H9 (cell line): ENCODE results near the gene HAUS7. TPM values are rescaled to one million over a fixed set of nuclear protein-coding genes. Genes with fewer than 3 reads are reported as not detected.

Experiments
- DNase-seq: peaks from one replicate; pipeline ENCODE4 v3.0.0-alpha.2; 2017
- H2AFZ ChIP-seq: one replicate; pipeline ENCODE4 v1.6.1; 2013; ENCODE audit warnings: mild to moderate bottlenecking, low read length, control low read depth, moderate library complexity
- H2AK5ac ChIP-seq: 2 replicates; pipeline ENCODE4 v1.6.1; 2013; ENCODE audit warnings: low read length, control low read depth, mixed read lengths; ENCODE audit not compliant: insufficient read length
- H2BK120ac ChIP-seq: one replicate; pipeline ENCODE4 v1.6.1; 2013; ENCODE audit warnings: low read depth, mild to moderate bottlenecking, low read length, control low read depth, inconsistent platforms; ENCODE audit not compliant: poor library complexity, severe bottlenecking
- H2BK12ac ChIP-seq: 2 replicates; pipeline ENCODE4 v1.6.1; 2013; ENCODE audit warnings: low read length, control low read depth, mixed read lengths, low read depth; ENCODE audit not compliant: insufficient read length
- H2BK15ac ChIP-seq: 2 replicates; pipeline ENCODE4 v1.6.1; 2013; ENCODE audit warnings: low read depth, low read length, control low read depth
- H2BK20ac ChIP-seq: one replicate; pipeline ENCODE4 v1.6.1; 2013; ENCODE audit warnings: low read depth, mild to moderate bottlenecking, low read length, control low read depth, inconsistent platforms; ENCODE audit not compliant: poor library complexity, severe bottlenecking
- H2BK5ac ChIP-seq: 2 replicates; pipeline ENCODE4 v1.6.1; 2013; ENCODE audit warnings: low read length, control low read depth, mixed read lengths; ENCODE audit not compliant: insufficient read length
- H3K14ac ChIP-seq: 2 replicates; pipeline ENCODE4 v1.6.1; 2013; ENCODE audit warnings: low read length, control low read depth; ENCODE audit not compliant: insufficient read depth
- H3K18ac ChIP-seq: 2 replicates; pipeline ENCODE4 v1.6.1; 2013; ENCODE audit warnings: low read depth, mild to moderate bottlenecking, mixed read lengths, low read length, control low read depth; ENCODE audit not compliant: insufficient read length
- H3K23ac ChIP-seq: 2 replicates; pipeline ENCODE4 v1.6.1; 2013; ENCODE audit warnings: low read length, control low read depth, mixed read lengths, low read depth; ENCODE audit not compliant: insufficient read length
- H3K23me2 ChIP-seq: 2 replicates; pipeline ENCODE4 v1.6.1; 2013; ENCODE audit warnings: low read depth, mild to moderate bottlenecking, mixed read lengths, low read length, control low read depth; ENCODE audit not compliant: insufficient read length, poor library complexity, severe bottlenecking
- H3K27ac ChIP-seq: 2 replicates; pipeline ENCODE4 v1.5.1; 2013; ENCODE audit warnings: low read length, control low read depth, mixed read lengths, low read depth; ENCODE audit not compliant: insufficient read length
- H3K27me3 ChIP-seq: 2 replicates; pipeline ENCODE4 v1.6.1; 2013; ENCODE audit warnings: low read length, control low read depth, inconsistent platforms; ENCODE audit not compliant: insufficient read depth
- H3K4ac ChIP-seq: 2 replicates; pipeline ENCODE4 v1.6.1; 2013; ENCODE audit warnings: low read depth, mild to moderate bottlenecking, control low read depth, inconsistent platforms, low read length, moderate library complexity
- H3K4me1 ChIP-seq: 2 replicates; pipeline ENCODE4 v1.6.1; 2013; ENCODE audit warnings: low read length, control low read depth, inconsistent platforms; ENCODE audit not compliant: insufficient read depth
- H3K4me2 ChIP-seq: 2 replicates; pipeline ENCODE4 v1.6.1; 2013; ENCODE audit warnings: low read length, control low read depth, mixed read lengths; ENCODE audit not compliant: insufficient read length, insufficient read depth
- H3K56ac ChIP-seq: 2 replicates; pipeline ENCODE4 v1.6.1; 2013; ENCODE audit warnings: low read depth, mild to moderate bottlenecking, mixed read lengths, low read length, control low read depth; ENCODE audit not compliant: insufficient read length
- H3K79me1 ChIP-seq: 2 replicates; pipeline ENCODE4 v1.6.1; 2013; ENCODE audit warnings: low read depth, mild to moderate bottlenecking, moderate library complexity, low read length, control low read depth, inconsistent platforms; ENCODE audit not compliant: insufficient read depth, poor library complexity, severe bottlenecking
- H3K79me2 ChIP-seq: 2 replicates; pipeline ENCODE4 v1.6.1; 2013; ENCODE audit warnings: low read length, control low read depth, inconsistent platforms; ENCODE audit not compliant: insufficient read depth
- H3K9ac ChIP-seq: 2 replicates; pipeline ENCODE4 v1.6.1; 2013; ENCODE audit warnings: low read length, control low read depth, mixed read lengths; ENCODE audit not compliant: insufficient read length; ENCODE audit errors: extremely low read depth
- H3K9me3 ChIP-seq: one replicate; pipeline ENCODE4 v1.6.1; 2013; ENCODE audit warnings: low read depth, low read length, inconsistent platforms; ENCODE audit not compliant: control insufficient read depth
- H3T11ph ChIP-seq: one replicate; pipeline ENCODE4 v1.6.1; 2013; ENCODE audit warnings: mild to moderate bottlenecking, low read length, control low read depth, inconsistent platforms
- H4K20me1 ChIP-seq: one replicate; pipeline ENCODE4 v1.6.1; 2013; ENCODE audit not compliant: control insufficient read depth, insufficient read length, insufficient read depth
- H4K5ac ChIP-seq: 2 replicates; pipeline ENCODE4 v1.6.1; 2013; ENCODE audit warnings: low read depth, mild to moderate bottlenecking, mixed read lengths, low read length, control low read depth; ENCODE audit not compliant: insufficient read length
- H4K8ac ChIP-seq: replicated peaks from 2 replicates; pipeline ENCODE4 v1.6.1; 2013; ENCODE audit warnings: low read length, control low read depth, mixed read lengths, low read depth; ENCODE audit not compliant: insufficient read length
- H4K91ac ChIP-seq: 2 replicates; pipeline ENCODE4 v1.6.1; 2013; ENCODE audit warnings: low read depth, mild to moderate bottlenecking, moderate library complexity, mixed read lengths, low read length, control low read depth; ENCODE audit not compliant: insufficient read length
- H3K27ac Mint-ChIP-seq, 3 experiments: 2 replicates in 2 of 3; 3 replicates in 1 of 3; pipeline ENCODE4 v1.8.0; 2020 to 2021; ENCODE audit warnings: mixed read lengths in 3 of 3, mild to moderate bottlenecking in 1 of 3, moderate library complexity in 1 of 3
- H3K27me3 Mint-ChIP-seq: 2 replicates; pipeline ENCODE4 v1.8.0; 2021; ENCODE audit warnings: low read depth, mild to moderate bottlenecking, moderate library complexity, mixed read lengths
- H3K36me3 Mint-ChIP-seq, 3 experiments: 2 replicates in 2 of 3; 3 replicates in 1 of 3; pipeline ENCODE4 v1.8.0; 2020 to 2021; ENCODE audit warnings: low read depth in 3 of 3, mixed read lengths in 3 of 3; ENCODE audit not compliant: insufficient read depth in 1 of 3
- H3K4me1 Mint-ChIP-seq, 2 experiments: 2 replicates each; pipeline ENCODE4 v1.8.0; 2020; ENCODE audit warnings: mixed read lengths in 2 of 2
- H3K4me3 Mint-ChIP-seq, 2 experiments: 2 replicates in 1 of 2; 3 replicates in 1 of 2; pipeline ENCODE4 v1.8.0; 2020 to 2021; ENCODE audit warnings: mild to moderate bottlenecking in 2 of 2, mixed read lengths in 2 of 2, moderate library complexity in 1 of 2
- H3K9me3 Mint-ChIP-seq, 2 experiments: 2 replicates in 1 of 2; 3 replicates in 1 of 2; pipeline ENCODE4 v1.8.0; 2020; ENCODE audit warnings: mild to moderate bottlenecking in 2 of 2, mixed read lengths in 2 of 2, moderate library complexity in 1 of 2
- WGBS: extraction: QIAGEN DNeasy Blood & Tissue Kit; methylation state at CpG from one replicate; pipeline ENCODE4 v1.1.7; 2013; ENCODE audit warnings: missing lambda C conversion rate, low lambda C conversion rate, mixed read lengths; ENCODE audit not compliant: insufficient read length; ENCODE audit errors: extremely low coverage; 5-methylcytosine and 5-hydroxymethylcytosine counted together
- total RNA-seq: library from RNA; stranded (reverse); gene quantifications from 2 replicates; pipeline ENCODE4 v1.2.1, GENCODE V29; 2021
- TF ChIP-seq, protein P1 (sequence below): fragments of 200-600 bp; sonication (generic); conservative IDR thresholded peaks from 3 replicates; pipeline ENCODE4 v1.8.0; 2021; ENCODE audit warnings: antibody characterized with exemption, mild to moderate bottlenecking

HAUS7 gene
- total RNA-seq, 1 experiment from 2014 or later = 45.3 TPM

DNA sequence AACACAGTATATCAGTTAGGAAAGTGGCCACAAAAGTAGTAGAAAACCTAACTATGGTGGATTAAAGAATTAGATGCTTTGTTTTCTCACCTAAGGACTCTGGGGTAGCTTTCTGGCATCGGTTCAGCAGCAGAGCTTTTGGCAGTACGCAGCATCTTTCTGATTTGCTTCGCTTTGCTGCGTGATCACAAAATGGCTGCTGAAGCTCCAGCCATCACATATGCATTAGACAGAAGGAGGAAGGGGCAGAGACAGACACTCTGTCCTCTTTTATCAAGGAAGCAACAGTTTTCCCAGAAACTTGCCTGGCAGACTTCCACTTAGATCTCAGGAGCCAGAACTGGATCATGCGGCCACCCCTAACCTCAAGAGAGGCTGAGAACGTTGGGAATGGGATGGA, 39.6 kb downstream of the HAUS7 start:
- H3K79me1 ChIP-seq = no peaks in the 10 kb centered on the region
- Mint-ChIP-seq H3K9me3 (peaks cover 77 to 87% of the 10 kb centered on the region in 2 experiments), H3K36me3 (peaks cover 0 to 7% (median 1%) of the 10 kb centered on the region in 3 experiments; a peak in 3 of 7 replicates), H3K4me1 (no peaks in the 10 kb centered on the region), H3K27ac (no peak overlapping the region), H3K4me3 (no peak overlapping the region), H3K27me3 (peaks cover 10% of the 10 kb centered on the region)
- TF ChIP-seq, protein P1, sequence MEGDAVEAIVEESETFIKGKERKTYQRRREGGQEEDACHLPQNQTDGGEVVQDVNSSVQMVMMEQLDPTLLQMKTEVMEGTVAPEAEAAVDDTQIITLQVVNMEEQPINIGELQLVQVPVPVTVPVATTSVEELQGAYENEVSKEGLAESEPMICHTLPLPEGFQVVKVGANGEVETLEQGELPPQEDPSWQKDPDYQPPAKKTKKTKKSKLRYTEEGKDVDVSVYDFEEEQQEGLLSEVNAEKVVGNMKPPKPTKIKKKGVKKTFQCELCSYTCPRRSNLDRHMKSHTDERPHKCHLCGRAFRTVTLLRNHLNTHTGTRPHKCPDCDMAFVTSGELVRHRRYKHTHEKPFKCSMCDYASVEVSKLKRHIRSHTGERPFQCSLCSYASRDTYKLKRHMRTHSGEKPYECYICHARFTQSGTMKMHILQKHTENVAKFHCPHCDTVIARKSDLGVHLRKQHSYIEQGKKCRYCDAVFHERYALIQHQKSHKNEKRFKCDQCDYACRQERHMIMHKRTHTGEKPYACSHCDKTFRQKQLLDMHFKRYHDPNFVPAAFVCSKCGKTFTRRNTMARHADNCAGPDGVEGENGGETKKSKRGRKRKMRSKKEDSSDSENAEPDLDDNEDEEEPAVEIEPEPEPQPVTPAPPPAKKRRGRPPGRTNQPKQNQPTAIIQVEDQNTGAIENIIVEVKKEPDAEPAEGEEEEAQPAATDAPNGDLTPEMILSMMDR = no peak
- H2AFZ ChIP-seq = no peak overlapping the region
- H3K14ac ChIP-seq = no peak overlapping the region
- peaks cover 77% of the 10 kb centered on the region for H3K9me3 ChIP-seq
- no peak overlapping the region for H3T11ph ChIP-seq
- WGBS = no CpG with 5 or more reads among the region's 6 CpGs
- no peaks in the 10 kb centered on the region for H3K79me2 ChIP-seq
- no peak overlapping the region for H4K5ac ChIP-seq
- H3K23ac ChIP-seq = no peak overlapping the region
- H3K18ac ChIP-seq = no peak overlapping the region
- no peaks in the 10 kb centered on the region for H4K20me1 ChIP-seq
- H3K27me3 ChIP-seq = peaks cover 2% of the 10 kb centered on the region; the same call in 1 of the 2 replicates
- H2AK5ac ChIP-seq = no peak overlapping the region
- no peak overlapping the region for H3K27ac ChIP-seq
- DNase-seq = no peak
- no peak overlapping the region for H3K4ac ChIP-seq
- no peaks in the 10 kb centered on the region for H3K4me1 ChIP-seq
- H2BK15ac ChIP-seq = no peak overlapping the region
- H3K23me2 ChIP-seq = no peaks in the 10 kb centered on the region
- no peak overlapping the region for H4K91ac ChIP-seq
- H2BK20ac ChIP-seq = no peak overlapping the region
- no peak overlapping the region for H3K56ac ChIP-seq
- no peak overlapping the region for H3K4me2 ChIP-seq
- H2BK5ac ChIP-seq = no peak overlapping the region
- H2BK12ac ChIP-seq = no peak overlapping the region
- no peak overlapping the region for H3K9ac ChIP-seq
- no peak overlapping the region for H4K8ac ChIP-seq
- H2BK120ac ChIP-seq = no peak overlapping the region
